ENCODE measurements around the gene SNF8.

The SNF8 gene

GRCh38 chr17:48882272-48882671 lies 62.4 kb downstream of the SNF8 start:
- no peak for DNase-seq

Data from hematopoietic multipotent progenitor cell treated with erythropoietin and hydrocortisone succinate and interleukin-3 and kit ligand, for 6 days (in vitro differentiated cells).